Measurements from ENCODE around the gene DBN1. TPM values are rescaled to one million over a fixed set of nuclear protein-coding genes. Genes with fewer than 3 reads are reported as not detected.
"Not testable (repeated sequence)": the region's sequence is repeated elsewhere in the genome, so short reads cannot be mapped to it uniquely, and the experiment has no call there.

DBN1 gene
- total RNA-seq, 1 donor from 2014 or later, result 1,261 TPM

DNA sequence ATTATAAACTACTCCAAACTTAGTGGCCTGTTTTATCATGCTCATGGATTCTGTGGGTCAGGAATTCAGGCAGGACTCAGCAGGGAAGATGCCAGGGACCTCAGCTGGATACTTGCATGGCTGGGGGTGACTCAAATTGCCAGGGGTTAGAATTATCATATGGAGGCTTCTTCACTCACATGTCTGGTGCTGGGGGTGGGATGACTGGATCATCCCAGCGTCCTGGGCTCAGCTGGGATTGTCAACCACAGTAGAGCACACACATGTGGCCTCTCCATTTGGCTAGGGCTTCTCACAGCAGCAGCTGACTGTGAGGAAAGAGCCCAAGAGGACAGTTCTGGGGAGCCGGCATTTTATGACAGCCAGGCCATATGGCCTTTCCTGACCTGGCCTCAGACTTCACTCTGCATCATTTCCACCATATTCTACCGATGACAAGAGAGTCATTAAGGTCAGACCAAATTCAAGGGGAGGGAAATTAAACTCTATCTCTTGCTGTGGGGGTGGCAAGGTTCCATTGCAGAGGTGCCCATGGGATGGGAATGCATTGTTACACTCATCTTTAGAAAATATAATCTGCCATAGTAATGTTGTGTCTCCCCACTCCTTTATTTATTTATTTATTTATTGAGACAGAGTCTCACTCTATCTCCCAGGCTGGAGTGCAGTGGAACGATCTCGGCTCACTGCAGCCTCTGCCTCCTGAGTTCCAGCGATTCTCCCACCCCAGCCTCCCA is 52.2 kb downstream of the DBN1 start:
- no peak for DNase-seq
- Mint-ChIP-seq H3K4me1 (ENCODE audit: low read depth, unreplicated experiment) (peaks cover 11% of the 10 kb centered on the region), H3K27me3 (ENCODE audit: unreplicated experiment) (peaks cover 6% of the 10 kb centered on the region), H3K9me3 (ENCODE audit: unreplicated experiment) (peaks cover 9% of the 10 kb centered on the region), H3K36me3 (ENCODE audit: unreplicated experiment) (no peaks in the 10 kb centered on the region), H3K27ac (ENCODE audit: unreplicated experiment) (peak overlapping the region; percentile 76), H3K4me3 (ENCODE audit: unreplicated experiment) (no peak overlapping the region)
- TF ChIP-seq, protein P1, sequence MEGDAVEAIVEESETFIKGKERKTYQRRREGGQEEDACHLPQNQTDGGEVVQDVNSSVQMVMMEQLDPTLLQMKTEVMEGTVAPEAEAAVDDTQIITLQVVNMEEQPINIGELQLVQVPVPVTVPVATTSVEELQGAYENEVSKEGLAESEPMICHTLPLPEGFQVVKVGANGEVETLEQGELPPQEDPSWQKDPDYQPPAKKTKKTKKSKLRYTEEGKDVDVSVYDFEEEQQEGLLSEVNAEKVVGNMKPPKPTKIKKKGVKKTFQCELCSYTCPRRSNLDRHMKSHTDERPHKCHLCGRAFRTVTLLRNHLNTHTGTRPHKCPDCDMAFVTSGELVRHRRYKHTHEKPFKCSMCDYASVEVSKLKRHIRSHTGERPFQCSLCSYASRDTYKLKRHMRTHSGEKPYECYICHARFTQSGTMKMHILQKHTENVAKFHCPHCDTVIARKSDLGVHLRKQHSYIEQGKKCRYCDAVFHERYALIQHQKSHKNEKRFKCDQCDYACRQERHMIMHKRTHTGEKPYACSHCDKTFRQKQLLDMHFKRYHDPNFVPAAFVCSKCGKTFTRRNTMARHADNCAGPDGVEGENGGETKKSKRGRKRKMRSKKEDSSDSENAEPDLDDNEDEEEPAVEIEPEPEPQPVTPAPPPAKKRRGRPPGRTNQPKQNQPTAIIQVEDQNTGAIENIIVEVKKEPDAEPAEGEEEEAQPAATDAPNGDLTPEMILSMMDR (IDR thresholded peaks at IDR 0.05; ENCODE audit: partially characterized antibody, unreplicated experiment), result no peak

GRCh38 chr5:177420472-177420871 is 53.0 kb downstream of the DBN1 start:
- not testable (repeated sequence) for H3K27me3 Mint-ChIP-seq (ENCODE audit: unreplicated experiment); DNase-seq; H3K36me3 Mint-ChIP-seq (ENCODE audit: unreplicated experiment); H3K4me3 Mint-ChIP-seq (ENCODE audit: unreplicated experiment); H3K27ac Mint-ChIP-seq (ENCODE audit: unreplicated experiment); H3K9me3 Mint-ChIP-seq (ENCODE audit: unreplicated experiment)
- peaks cover 10% of the 10 kb centered on the region for H3K4me1 Mint-ChIP-seq (ENCODE audit: low read depth, unreplicated experiment)

DNA sequence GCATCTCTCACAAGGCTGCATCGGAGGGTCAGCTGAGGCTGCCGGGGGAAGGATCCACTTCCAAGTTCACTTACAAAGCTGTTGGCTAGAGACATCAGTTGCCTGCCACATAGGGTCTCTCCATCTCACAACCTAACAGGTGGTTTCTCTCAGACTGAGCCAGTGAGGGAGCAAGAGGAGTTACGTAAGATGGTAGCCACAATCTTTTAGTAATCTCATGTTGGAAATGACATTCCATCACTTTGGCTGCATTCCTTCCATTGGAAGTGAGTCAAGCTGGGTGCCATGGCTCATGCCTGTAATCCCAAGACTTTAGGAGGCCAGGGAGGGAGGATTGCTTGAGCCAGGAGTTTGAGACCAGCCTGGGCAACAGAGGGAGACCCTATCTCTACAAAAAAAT is 54.4 kb downstream of the DBN1 start:
- DNase-seq, result no peak
- Mint-ChIP-seq H3K4me1 (ENCODE audit: low read depth, unreplicated experiment) (peaks cover 5% of the 10 kb centered on the region), H3K27me3 (ENCODE audit: unreplicated experiment) (peaks cover 5% of the 10 kb centered on the region), H3K36me3 (ENCODE audit: unreplicated experiment) (no peaks in the 10 kb centered on the region), H3K27ac (ENCODE audit: unreplicated experiment) (no peak overlapping the region), H3K4me3 (ENCODE audit: unreplicated experiment) (no peak overlapping the region), H3K9me3 (ENCODE audit: unreplicated experiment) (peaks cover 4% of the 10 kb centered on the region)
- TF ChIP-seq, protein P1 (IDR thresholded peaks at IDR 0.05; ENCODE audit: partially characterized antibody, unreplicated experiment), result no peak

- H3K27me3 Mint-ChIP-seq (ENCODE audit: unreplicated experiment); DNase-seq; H3K36me3 Mint-ChIP-seq (ENCODE audit: unreplicated experiment); H3K9me3 Mint-ChIP-seq (ENCODE audit: unreplicated experiment); H3K4me1 Mint-ChIP-seq (ENCODE audit: low read depth, unreplicated experiment); H3K4me3 Mint-ChIP-seq (ENCODE audit: unreplicated experiment); H3K27ac Mint-ChIP-seq (ENCODE audit: unreplicated experiment): not testable (repeated sequence)
Observed at GRCh38 chr5:177417081-177417480, 56.4 kb downstream of the DBN1 start.

- Mint-ChIP-seq H3K4me3 (ENCODE audit: unreplicated experiment) (no peak overlapping the region), H3K27me3 (ENCODE audit: unreplicated experiment) (peaks cover 8% of the 10 kb centered on the region), H3K4me1 (ENCODE audit: low read depth, unreplicated experiment) (no peaks in the 10 kb centered on the region), H3K36me3 (ENCODE audit: unreplicated experiment) (no peaks in the 10 kb centered on the region), H3K9me3 (ENCODE audit: unreplicated experiment) (peaks cover 2% of the 10 kb centered on the region), H3K27ac (ENCODE audit: unreplicated experiment) (no peak overlapping the region)
- TF ChIP-seq, protein P1 (IDR thresholded peaks at IDR 0.05; ENCODE audit: partially characterized antibody, unreplicated experiment), result no peak
- no peak for DNase-seq
Observed at GRCh38 chr5:177414481-177414880, 59.0 kb downstream of the DBN1 start.

- Mint-ChIP-seq H3K36me3 (ENCODE audit: unreplicated experiment) (no peaks in the 10 kb centered on the region), H3K27ac (ENCODE audit: unreplicated experiment) (no peak overlapping the region), H3K4me3 (ENCODE audit: unreplicated experiment) (no peak overlapping the region), H3K4me1 (ENCODE audit: low read depth, unreplicated experiment) (no peaks in the 10 kb centered on the region), H3K27me3 (ENCODE audit: unreplicated experiment) (peaks cover 13% of the 10 kb centered on the region), H3K9me3 (ENCODE audit: unreplicated experiment) (peaks cover 2% of the 10 kb centered on the region)
- no peak for DNase-seq
- TF ChIP-seq, protein P1 (IDR thresholded peaks at IDR 0.05; ENCODE audit: partially characterized antibody, unreplicated experiment), result no peak
Observed at GRCh38 chr5:177412603-177413233, 60.7 kb downstream of the DBN1 start.
